Peyer's patch (tissue), 4 donors: Measurements from ENCODE around the gene MILR1. TPM values are rescaled to one million over a fixed set of nuclear protein-coding genes. Genes with fewer than 3 reads are reported as not detected.
"Not testable (repeated sequence)": the region's sequence is repeated elsewhere in the genome, so short reads cannot be mapped to it uniquely, and the experiment has no call there.

Experiments
- DNase-seq, 3 donors: peaks; one replicate each; pipeline ENCODE4 v3.0.0-alpha.2; 2017 to 2019
- H3K27ac ChIP-seq, 4 donors: fragments of 200-600 bp; sonication (generic); one replicate each; pipeline ENCODE4 v1.5.1; 2016 to 2019
- H3K27me3 ChIP-seq, 2 donors: fragments of 200-600 bp; sonication (generic); one replicate each; pipeline ENCODE4 v1.5.1; 2019
- H3K36me3 ChIP-seq, 3 donors: fragments of 200-600 bp; sonication (generic); one replicate each; pipeline ENCODE4 v1.5.1; 2016 to 2019
- H3K4me1 ChIP-seq, 4 donors: fragments of 200-600 bp; sonication (generic); one replicate each; pipeline ENCODE4 v1.5.1; 2016 to 2019
- H3K4me3 ChIP-seq, 4 donors: fragments of 200-600 bp; sonication (generic); 1 replicate in 3 of 4; 2 replicates in 1 of 4; pipeline ENCODE4 v1.5.1; 2016 to 2019; ENCODE audit warnings: mild to moderate bottlenecking in 1 of 4
- H3K9me3 ChIP-seq, 4 donors: fragments of 200-600 bp; sonication (generic); one replicate each; pipeline ENCODE4 v1.5.1; 2016 to 2019; ENCODE audit warnings: mild to moderate bottlenecking in 1 of 4
- CTCF ChIP-seq, 6 experiments: fragments of 450-650 bp in 4 of 6; fragments of 200-600 bp in 2 of 6; sonication (generic) in 1 of 6; IDR thresholded peaks; one replicate each; pipeline ENCODE4 v1.5.1; 2017 to 2019; ENCODE audit warnings: antibody characterized with exemption in 6 of 6, mild to moderate bottlenecking in 3 of 6, moderate library complexity in 1 of 6
- POLR2A ChIP-seq, 2 donors: fragments of 450-650 bp; IDR thresholded peaks; one replicate each; pipeline ENCODE4 v1.5.1; 2017; ENCODE audit warnings: antibody characterized with exemption in 2 of 2, mild to moderate bottlenecking in 2 of 2, moderate library complexity in 2 of 2
- total RNA-seq, 4 donors: library from RNA; depleted of rRNA; stranded (reverse); fragments of >200 nt; gene quantifications; one replicate each; pipeline ENCODE4 v1.1.0, GENCODE V29; 2016

Gene MILR1
- total RNA-seq, 4 donors from 2014 or later = 3.3 to 10.7 (median 5.6) TPM; not detected in 1

DNA sequence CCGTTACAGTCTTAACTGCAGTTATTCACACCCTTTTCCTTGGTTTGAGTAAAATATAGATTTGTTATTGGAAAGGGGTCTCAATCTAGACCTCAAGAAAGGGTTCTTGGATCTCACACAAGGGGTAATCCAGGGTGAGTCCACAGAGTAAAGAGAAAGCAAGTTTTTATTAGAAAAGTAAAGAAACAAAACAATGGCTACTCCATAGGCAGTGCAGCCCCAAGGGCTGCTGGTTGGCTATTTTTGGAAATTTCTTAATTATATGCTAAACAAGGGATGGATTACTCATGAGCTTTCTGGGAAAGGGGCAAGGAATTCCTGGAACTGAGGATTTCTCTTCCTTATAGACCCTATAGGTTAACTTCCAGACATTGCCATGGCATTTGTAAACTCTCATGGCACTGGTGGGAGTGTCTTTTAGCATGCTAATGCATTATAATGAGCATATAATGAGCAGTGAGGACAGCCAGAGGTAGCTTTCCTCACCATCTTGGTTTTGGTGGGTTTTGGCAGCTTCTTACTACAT is 24.5 kb upstream of the MILR1 start:
- no peak for DNase-seq
- H3K4me3 ChIP-seq = no peak overlapping the region
- no peaks in the 10 kb centered on the region for H3K36me3 ChIP-seq
- H3K27ac ChIP-seq = no peak overlapping the region
- no peaks in the 10 kb centered on the region for H3K27me3 ChIP-seq
- H3K9me3 ChIP-seq = no peaks in the 10 kb centered on the region
- no peak for TF ChIP-seq POLR2A (IDR thresholded peaks at IDR 0.05)
- TF ChIP-seq CTCF (IDR thresholded peaks at IDR 0.05) = no peak
- H3K4me1 ChIP-seq = no peaks in the 10 kb centered on the region

DNA sequence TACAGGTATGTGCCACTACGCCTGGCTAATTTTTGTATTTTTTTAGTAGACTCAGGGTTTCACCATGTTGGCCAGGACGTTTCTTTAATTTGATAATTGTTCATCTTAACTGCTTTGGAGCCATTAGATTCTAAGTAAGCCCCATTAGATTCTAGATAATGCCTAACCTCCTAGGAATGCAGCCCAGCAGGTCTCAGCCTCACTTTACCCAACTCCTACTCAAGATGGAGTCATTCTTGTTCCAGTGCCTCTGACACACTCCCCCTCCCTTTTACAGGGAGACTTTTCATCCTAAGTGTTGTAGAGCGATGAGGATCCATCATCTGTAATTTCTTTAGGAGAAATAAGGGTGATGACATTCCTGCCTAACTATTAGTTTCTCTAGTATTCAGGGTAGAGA is 23.7 kb upstream of the MILR1 start:
- Histone ChIP-seq H3K4me1 (no peaks in the 10 kb centered on the region), H3K27ac (no peak overlapping the region), H3K4me3 (no peak overlapping the region), H3K27me3 (no peaks in the 10 kb centered on the region), H3K36me3 (no peaks in the 10 kb centered on the region), H3K9me3 (no peaks in the 10 kb centered on the region)
- TF ChIP-seq CTCF (IDR thresholded peaks at IDR 0.05) (no peak), POLR2A (IDR thresholded peaks at IDR 0.05) (no peak)
- no peak for DNase-seq

- Histone ChIP-seq H3K27ac (no peak overlapping the region), H3K4me3 (no peak overlapping the region), H3K4me1 (no peaks in the 10 kb centered on the region), H3K9me3 (no peaks in the 10 kb centered on the region), H3K36me3 (no peaks in the 10 kb centered on the region), H3K27me3 (no peaks in the 10 kb centered on the region)
- DNase-seq = no peak
- TF ChIP-seq POLR2A (IDR thresholded peaks at IDR 0.05) = no peak
- no peak for TF ChIP-seq CTCF (IDR thresholded peaks at IDR 0.05)
Observed at GRCh38 chr17:64426596-64426995, 22.3 kb upstream of the MILR1 start.

GRCh38 chr17:64428406-64428805 is 20.5 kb upstream of the MILR1 start:
- no peaks in the 10 kb centered on the region for H3K9me3 ChIP-seq

DNA sequence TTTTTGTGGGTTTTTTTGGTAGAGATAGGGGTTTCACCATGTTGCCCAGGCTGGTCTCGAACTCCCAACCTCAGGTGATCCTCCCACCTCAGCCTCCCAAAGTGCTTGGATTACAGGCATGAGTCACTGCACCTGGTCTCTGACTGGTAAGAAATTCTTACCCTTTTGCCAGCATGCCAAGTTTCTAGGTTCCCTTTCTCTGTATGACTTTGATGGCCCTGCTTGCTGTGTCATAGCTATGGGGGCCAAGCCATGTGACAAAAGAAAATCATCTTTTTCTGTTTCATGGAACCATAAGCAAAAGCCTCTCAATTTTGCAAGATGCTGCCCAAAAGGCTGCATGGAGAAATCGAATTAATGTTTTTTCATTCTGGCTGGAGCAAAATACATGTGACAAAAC is 18.9 kb upstream of the MILR1 start:
- H3K27ac ChIP-seq, H3K36me3 ChIP-seq, H3K27me3 ChIP-seq, H3K4me3 ChIP-seq, H3K9me3 ChIP-seq, H3K4me1 ChIP-seq, DNase-seq: not testable (repeated sequence)

More at GRCh38 chr17:64428406-64428805, 20.5 kb upstream of the MILR1 start:
- H3K27me3 ChIP-seq = no peaks in the 10 kb centered on the region
- TF ChIP-seq CTCF (IDR thresholded peaks at IDR 0.05) = no peak
- no peak for TF ChIP-seq POLR2A (IDR thresholded peaks at IDR 0.05)
- no peak overlapping the region for H3K4me3 ChIP-seq
- H3K4me1 ChIP-seq = no peaks in the 10 kb centered on the region
- no peaks in the 10 kb centered on the region for H3K36me3 ChIP-seq
- H3K27ac ChIP-seq = no peak overlapping the region
- DNase-seq = no peak

DNA sequence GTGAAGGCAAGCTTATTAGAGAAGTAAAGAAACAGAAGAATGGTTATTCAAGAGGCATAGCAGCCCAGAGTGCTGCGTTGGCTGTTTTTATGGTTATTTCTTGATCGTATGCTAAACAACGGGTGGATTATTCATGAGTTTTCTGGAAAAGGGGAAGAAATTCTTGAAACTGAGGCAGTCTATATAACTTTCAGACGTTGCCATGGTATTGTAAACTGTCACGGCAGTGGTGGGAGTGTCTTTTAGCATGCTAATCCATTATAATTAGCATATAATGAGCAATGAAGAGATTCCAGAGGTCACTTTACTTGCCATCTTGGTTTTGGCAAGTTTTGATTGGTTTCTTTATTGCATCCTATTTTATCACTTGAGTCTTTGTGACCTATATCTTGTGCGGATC is 17.4 kb upstream of the MILR1 start:
- H3K36me3 ChIP-seq = no peaks in the 10 kb centered on the region
- no peaks in the 10 kb centered on the region for H3K4me1 ChIP-seq
- DNase-seq = no peak
- no peak overlapping the region for H3K4me3 ChIP-seq
- no peak for TF ChIP-seq CTCF (IDR thresholded peaks at IDR 0.05)
- TF ChIP-seq POLR2A (IDR thresholded peaks at IDR 0.05) = no peak
- no peaks in the 10 kb centered on the region for H3K27me3 ChIP-seq
- H3K9me3 ChIP-seq = no peaks in the 10 kb centered on the region
- H3K27ac ChIP-seq = no peak overlapping the region
